Measurements from ENCODE around the gene TSGA10IP.

The TSGA10IP gene

DNA sequence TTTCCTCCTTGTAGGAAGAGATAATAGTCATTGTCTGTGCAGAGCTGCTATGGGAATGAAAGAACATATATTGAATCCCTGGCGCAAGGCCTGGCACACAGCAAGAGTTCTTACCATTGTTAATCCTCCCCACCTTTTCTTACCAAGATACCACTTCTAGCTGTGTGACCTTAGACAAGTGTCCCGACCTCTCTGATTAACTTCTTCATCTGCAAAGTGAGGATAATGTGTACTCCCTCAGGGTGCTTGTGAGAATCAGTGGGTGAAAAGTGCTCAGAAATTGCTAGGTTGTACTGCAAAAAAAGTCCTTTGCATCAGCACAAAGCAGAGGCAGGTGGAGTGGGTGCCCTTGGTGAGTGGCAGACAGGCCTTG, 62.8 kb downstream of the TSGA10IP start:
- no peak for DNase-seq (ENCODE audit: low read depth)

DNA sequence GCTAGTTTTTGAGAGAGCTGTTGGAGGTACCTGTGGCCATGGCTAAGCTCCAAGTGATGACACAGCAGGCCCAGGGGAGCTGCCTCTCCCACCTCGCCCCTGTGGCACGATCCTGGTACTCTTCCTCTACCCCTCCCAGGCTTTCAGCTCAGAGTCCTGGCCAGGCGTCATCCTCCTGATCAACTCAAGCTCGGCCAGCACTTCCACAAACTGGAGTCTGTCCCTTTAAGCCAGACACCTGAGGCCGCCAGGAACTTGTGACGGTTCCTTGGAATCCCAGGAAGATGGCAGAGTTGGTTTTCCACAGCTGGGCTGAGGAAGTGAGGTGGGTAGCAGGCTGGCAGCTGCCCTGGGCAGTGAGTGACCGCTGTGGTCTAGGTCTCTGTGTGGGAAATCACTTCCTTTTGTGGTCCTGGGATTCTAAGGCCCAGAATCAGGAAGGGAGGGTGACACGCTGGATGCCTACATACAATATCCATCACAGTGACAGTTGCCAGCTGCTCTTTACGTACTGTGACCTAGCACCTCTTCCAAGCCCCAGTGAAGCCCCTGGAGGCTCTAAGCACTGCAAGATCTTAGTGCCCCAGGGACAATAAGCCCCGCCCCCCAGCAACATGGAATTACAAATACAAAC, 63.3 kb downstream of the TSGA10IP start:
- DNase-seq (ENCODE audit: low read depth): no peak

Measured in stimulated activated CD8-positive, alpha-beta memory T cell treated with anti-CD3 and anti-CD28 coated beads, Interleukin-12 subunit alpha, Interleukin-12 subunit beta, amount 100 ng/mL, for 1 hour (primary cell).